ENCODE results near the gene NKIRAS2. TPM values are rescaled to one million over a fixed set of nuclear protein-coding genes. Genes with fewer than 3 reads are reported as not detected.

NKIRAS2 gene
- polyA plus RNA-seq, 1 donor from 2014 or later = 60.2 TPM

DNA sequence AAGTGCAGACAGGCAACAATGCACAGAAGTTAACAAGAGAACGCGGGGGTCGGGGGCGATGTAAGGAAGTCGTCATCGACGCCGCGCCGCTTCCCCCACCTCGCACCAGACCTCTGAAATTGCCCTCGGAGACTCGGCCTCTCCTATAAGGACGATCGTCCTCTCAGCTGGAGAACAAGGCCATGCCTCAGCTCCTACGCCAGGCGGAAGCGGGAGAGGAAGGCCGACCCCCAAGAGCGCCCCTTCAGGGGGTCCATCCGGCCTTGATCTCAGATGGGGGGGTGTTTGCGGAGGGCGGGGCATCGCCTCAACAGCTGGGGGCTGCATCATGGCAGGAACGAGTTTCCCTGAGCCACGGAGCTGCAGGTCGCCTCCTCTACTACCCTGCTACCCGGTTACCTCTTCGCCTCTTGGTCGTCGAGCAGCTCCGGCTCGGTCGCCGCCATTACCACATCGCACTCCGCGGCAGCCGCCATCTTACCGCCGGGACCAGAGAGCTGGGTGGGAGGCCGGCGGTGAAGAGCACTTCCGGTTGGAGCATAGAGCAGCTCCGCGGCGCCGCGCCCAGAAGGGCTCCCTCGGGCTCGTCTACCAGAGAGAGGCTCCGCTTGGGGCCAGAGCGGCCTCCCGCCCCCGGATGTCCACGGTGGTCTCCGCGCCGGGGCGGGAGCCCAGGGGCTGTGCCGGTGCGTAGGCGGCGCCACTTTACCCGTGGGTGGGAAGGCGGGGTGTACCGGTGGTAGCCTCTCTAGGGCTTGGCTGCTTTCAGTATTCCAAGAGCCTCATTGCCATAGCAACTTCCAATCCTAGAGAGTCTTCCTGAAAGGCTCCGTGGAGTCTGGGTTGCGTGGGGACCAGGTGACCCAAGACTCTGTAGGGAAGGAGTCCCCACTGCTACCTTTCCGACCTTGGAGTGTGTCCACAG, 2.7 kb upstream of the NKIRAS2 start, which contains the start of gene DNAJC7:
DNAJC7 (minus strand) TSS at position 499 of the 925 bp plus-strand sequence; CDS start at position 476, 23 bp downstream.
- Histone ChIP-seq H3K79me2 (replicated peaks; ENCODE audit: insufficient read depth, low read length) (peaks cover 66% of the 10 kb centered on the region), H3F3A (ENCODE audit: insufficient read depth, low read length, poor library complexity, severe bottlenecking) (no peaks in the 10 kb centered on the region), H4K20me1 (ENCODE audit: insufficient read depth) (no peaks in the 10 kb centered on the region), H3K9ac (ENCODE audit: low read length) (peak within 1 kb of the TSS; percentile 98), H3K9me3 (ENCODE audit: low read length) (no peaks in the 10 kb centered on the region), H2AFZ (ENCODE audit: low read depth, low read length) (peak within 1 kb of the TSS; percentile 82), H3K27me3 (ENCODE audit: insufficient read depth, low read depth, low read length) (no peaks in the 10 kb centered on the region), H3K4me2 (ENCODE audit: low read length) (peak within 1 kb of the TSS; percentile 78), H3K9me2 (ENCODE audit: insufficient read depth, low read length) (no peaks in the 10 kb centered on the region), H3K4me3 (ENCODE audit: low read length) (peak within 1 kb of the TSS; percentile 82), H3K36me3 (ENCODE audit: insufficient read depth, low read length) (no peaks in the 10 kb centered on the region), H3K27ac (ENCODE audit: low read length) (peak within 1 kb of the TSS; percentile 98)
- TF ChIP-seq EZH2 (IDR thresholded peaks at IDR 0.05; ENCODE audit: borderline replicate concordance, insufficient read depth, low read length, poor library complexity, severe bottlenecking) = no peak
- TF ChIP-seq TAF1 (IDR thresholded peaks at IDR 0.05; ENCODE audit: low read depth) = peak; percentile 98
- TF ChIP-seq EP300 (conservative IDR thresholded peaks at IDR 0.05; ENCODE audit: poor library complexity, severe bottlenecking) = peak; percentile 35
- TF ChIP-seq, protein P1, sequence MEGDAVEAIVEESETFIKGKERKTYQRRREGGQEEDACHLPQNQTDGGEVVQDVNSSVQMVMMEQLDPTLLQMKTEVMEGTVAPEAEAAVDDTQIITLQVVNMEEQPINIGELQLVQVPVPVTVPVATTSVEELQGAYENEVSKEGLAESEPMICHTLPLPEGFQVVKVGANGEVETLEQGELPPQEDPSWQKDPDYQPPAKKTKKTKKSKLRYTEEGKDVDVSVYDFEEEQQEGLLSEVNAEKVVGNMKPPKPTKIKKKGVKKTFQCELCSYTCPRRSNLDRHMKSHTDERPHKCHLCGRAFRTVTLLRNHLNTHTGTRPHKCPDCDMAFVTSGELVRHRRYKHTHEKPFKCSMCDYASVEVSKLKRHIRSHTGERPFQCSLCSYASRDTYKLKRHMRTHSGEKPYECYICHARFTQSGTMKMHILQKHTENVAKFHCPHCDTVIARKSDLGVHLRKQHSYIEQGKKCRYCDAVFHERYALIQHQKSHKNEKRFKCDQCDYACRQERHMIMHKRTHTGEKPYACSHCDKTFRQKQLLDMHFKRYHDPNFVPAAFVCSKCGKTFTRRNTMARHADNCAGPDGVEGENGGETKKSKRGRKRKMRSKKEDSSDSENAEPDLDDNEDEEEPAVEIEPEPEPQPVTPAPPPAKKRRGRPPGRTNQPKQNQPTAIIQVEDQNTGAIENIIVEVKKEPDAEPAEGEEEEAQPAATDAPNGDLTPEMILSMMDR (IDR thresholded peaks at IDR 0.05; ENCODE audit: poor library complexity, severe bottlenecking) = peak; percentile 40
- TF ChIP-seq RAD21 (conservative IDR thresholded peaks at IDR 0.05) = no peak
- TF ChIP-seq POLR2AphosphoS5 (IDR thresholded peaks at IDR 0.05) = peak; percentile 94
- TF ChIP-seq, protein P2, sequence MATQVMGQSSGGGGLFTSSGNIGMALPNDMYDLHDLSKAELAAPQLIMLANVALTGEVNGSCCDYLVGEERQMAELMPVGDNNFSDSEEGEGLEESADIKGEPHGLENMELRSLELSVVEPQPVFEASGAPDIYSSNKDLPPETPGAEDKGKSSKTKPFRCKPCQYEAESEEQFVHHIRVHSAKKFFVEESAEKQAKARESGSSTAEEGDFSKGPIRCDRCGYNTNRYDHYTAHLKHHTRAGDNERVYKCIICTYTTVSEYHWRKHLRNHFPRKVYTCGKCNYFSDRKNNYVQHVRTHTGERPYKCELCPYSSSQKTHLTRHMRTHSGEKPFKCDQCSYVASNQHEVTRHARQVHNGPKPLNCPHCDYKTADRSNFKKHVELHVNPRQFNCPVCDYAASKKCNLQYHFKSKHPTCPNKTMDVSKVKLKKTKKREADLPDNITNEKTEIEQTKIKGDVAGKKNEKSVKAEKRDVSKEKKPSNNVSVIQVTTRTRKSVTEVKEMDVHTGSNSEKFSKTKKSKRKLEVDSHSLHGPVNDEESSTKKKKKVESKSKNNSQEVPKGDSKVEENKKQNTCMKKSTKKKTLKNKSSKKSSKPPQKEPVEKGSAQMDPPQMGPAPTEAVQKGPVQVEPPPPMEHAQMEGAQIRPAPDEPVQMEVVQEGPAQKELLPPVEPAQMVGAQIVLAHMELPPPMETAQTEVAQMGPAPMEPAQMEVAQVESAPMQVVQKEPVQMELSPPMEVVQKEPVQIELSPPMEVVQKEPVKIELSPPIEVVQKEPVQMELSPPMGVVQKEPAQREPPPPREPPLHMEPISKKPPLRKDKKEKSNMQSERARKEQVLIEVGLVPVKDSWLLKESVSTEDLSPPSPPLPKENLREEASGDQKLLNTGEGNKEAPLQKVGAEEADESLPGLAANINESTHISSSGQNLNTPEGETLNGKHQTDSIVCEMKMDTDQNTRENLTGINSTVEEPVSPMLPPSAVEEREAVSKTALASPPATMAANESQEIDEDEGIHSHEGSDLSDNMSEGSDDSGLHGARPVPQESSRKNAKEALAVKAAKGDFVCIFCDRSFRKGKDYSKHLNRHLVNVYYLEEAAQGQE (IDR thresholded peaks at IDR 0.05; ENCODE audit: borderline replicate concordance) = peak; percentile 95
- TF ChIP-seq MXI1 (conservative IDR thresholded peaks at IDR 0.05; ENCODE audit: poor library complexity, severe bottlenecking) = peak; percentile 76
- TF ChIP-seq SMC3 (conservative IDR thresholded peaks at IDR 0.05; ENCODE audit: poor library complexity) = peak; percentile 8

DNA sequence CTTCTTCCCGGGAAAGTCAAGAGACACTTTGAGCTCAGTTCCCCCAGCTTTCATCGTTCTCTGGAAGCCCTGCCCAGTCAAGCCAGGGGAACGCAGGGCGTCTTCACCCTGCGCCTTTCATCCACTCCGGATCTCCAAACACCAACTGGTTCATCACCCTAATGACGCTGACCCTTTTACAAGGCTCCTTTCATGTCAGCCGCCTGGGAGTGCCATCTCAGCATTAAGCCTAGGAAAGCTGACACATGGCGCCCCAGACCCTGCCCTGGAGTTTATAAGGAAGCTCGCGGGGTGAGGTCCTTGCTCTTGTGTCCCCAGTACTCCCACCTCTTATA, 2.1 kb upstream of the NKIRAS2 start:
- Histone ChIP-seq H3K9me2 (ENCODE audit: insufficient read depth, low read length) (no peaks in the 10 kb centered on the region), H3K9me3 (ENCODE audit: low read length) (no peaks in the 10 kb centered on the region), H4K20me1 (ENCODE audit: insufficient read depth) (no peaks in the 10 kb centered on the region), H3F3A (ENCODE audit: insufficient read depth, low read length, poor library complexity, severe bottlenecking) (no peaks in the 10 kb centered on the region), H3K9ac (ENCODE audit: low read length) (peak overlapping the region; percentile 98), H3K27ac (ENCODE audit: low read length) (peak overlapping the region; percentile 98), H3K4me2 (ENCODE audit: low read length) (peak overlapping the region; percentile 78), H3K4me3 (ENCODE audit: low read length) (peak overlapping the region; percentile 82), H3K27me3 (ENCODE audit: insufficient read depth, low read depth, low read length) (no peaks in the 10 kb centered on the region), H3K79me2 (replicated peaks; ENCODE audit: insufficient read depth, low read length) (peaks cover 60% of the 10 kb centered on the region), H2AFZ (ENCODE audit: low read depth, low read length) (peak overlapping the region; percentile 82), H3K36me3 (ENCODE audit: insufficient read depth, low read length) (no peaks in the 10 kb centered on the region)
- TF ChIP-seq SMC3 (conservative IDR thresholded peaks at IDR 0.05; ENCODE audit: poor library complexity) (no peak), TAF1 (IDR thresholded peaks at IDR 0.05; ENCODE audit: low read depth) (no peak), RAD21 (conservative IDR thresholded peaks at IDR 0.05) (no peak), EZH2 (IDR thresholded peaks at IDR 0.05; ENCODE audit: borderline replicate concordance, insufficient read depth, low read length, poor library complexity, severe bottlenecking) (no peak), MXI1 (conservative IDR thresholded peaks at IDR 0.05; ENCODE audit: poor library complexity, severe bottlenecking) (peak; percentile 45), POLR2AphosphoS5 (IDR thresholded peaks at IDR 0.05) (no peak), EP300 (conservative IDR thresholded peaks at IDR 0.05; ENCODE audit: poor library complexity, severe bottlenecking) (no peak)
- TF ChIP-seq, protein P1 (IDR thresholded peaks at IDR 0.05; ENCODE audit: poor library complexity, severe bottlenecking) = no peak
- TF ChIP-seq, protein P2 (IDR thresholded peaks at IDR 0.05; ENCODE audit: borderline replicate concordance) = peak; percentile 36

Measured in neural cell (in vitro differentiated cells).